ENCODE results near the gene ITPRIP.

DNA sequence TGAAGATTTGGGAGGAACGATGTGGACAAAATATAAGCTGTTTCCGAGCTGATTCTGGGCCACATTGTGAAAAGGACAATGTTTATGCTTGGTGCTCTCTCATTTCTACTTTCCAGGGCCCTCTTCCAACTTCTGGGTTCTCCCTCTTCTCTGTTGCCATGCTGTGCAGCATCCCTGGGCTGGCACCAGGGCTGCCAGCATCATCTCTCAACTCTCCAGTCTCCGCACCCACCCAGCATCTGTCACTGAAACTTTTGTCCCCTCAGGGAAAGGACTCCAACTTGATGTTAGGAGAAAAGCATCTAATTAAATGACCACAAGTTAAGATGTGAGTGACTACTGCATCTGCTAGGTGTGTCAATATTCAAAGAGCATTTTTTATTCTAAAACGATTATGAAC lies 42.1 kb upstream of the ITPRIP start:
- TF ChIP-seq EZH2phosphoT487 (IDR thresholded peaks at IDR 0.05): no peak
- TF ChIP-seq, protein P1, sequence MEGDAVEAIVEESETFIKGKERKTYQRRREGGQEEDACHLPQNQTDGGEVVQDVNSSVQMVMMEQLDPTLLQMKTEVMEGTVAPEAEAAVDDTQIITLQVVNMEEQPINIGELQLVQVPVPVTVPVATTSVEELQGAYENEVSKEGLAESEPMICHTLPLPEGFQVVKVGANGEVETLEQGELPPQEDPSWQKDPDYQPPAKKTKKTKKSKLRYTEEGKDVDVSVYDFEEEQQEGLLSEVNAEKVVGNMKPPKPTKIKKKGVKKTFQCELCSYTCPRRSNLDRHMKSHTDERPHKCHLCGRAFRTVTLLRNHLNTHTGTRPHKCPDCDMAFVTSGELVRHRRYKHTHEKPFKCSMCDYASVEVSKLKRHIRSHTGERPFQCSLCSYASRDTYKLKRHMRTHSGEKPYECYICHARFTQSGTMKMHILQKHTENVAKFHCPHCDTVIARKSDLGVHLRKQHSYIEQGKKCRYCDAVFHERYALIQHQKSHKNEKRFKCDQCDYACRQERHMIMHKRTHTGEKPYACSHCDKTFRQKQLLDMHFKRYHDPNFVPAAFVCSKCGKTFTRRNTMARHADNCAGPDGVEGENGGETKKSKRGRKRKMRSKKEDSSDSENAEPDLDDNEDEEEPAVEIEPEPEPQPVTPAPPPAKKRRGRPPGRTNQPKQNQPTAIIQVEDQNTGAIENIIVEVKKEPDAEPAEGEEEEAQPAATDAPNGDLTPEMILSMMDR (IDR thresholded peaks at IDR 0.05): no peak
- TF ChIP-seq EZH2 (IDR thresholded peaks at IDR 0.05): no peak

All from neural progenitor cell (in vitro differentiated cells).